Type B pancreatic cell (in vitro differentiated cells): Measurements from ENCODE around the gene OLFM4. TPM values are rescaled to one million over a fixed set of nuclear protein-coding genes. Genes with fewer than 3 reads are reported as not detected.

Experiments used
- DNase-seq: peaks from one replicate; pipeline ENCODE4 v3.0.0; 2021; ENCODE audit warnings: mixed read lengths; ENCODE audit not compliant: unreplicated experiment; ENCODE audit errors: extremely low spot score
- H3K27ac Mint-ChIP-seq: 2 replicates; pipeline ENCODE4 v1.8.0; 2021; ENCODE audit warnings: mild to moderate bottlenecking, mixed read lengths
- H3K27me3 Mint-ChIP-seq: 2 replicates; pipeline ENCODE4 v1.8.0; 2021; ENCODE audit warnings: mixed read lengths
- H3K36me3 Mint-ChIP-seq: 2 replicates; pipeline ENCODE4 v1.8.0; 2021; ENCODE audit warnings: mixed read lengths
- H3K4me1 Mint-ChIP-seq: one replicate; pipeline ENCODE4 v1.8.0; 2021; ENCODE audit warnings: mixed read lengths; ENCODE audit not compliant: unreplicated experiment
- H3K4me3 Mint-ChIP-seq: 2 replicates; pipeline ENCODE4 v1.8.0; 2021; ENCODE audit warnings: mild to moderate bottlenecking, mixed read lengths
- H3K9me3 Mint-ChIP-seq: 2 replicates; pipeline ENCODE4 v1.8.0; 2021; ENCODE audit warnings: mixed read lengths
- CTCF ChIP-seq: fragments of 200-600 bp; sonication (generic); conservative IDR thresholded peaks from 2 replicates; pipeline ENCODE4 v1.5.0; 2021; ENCODE audit warnings: antibody characterized with exemption, mild to moderate bottlenecking
- total RNA-seq: library from RNA; stranded (reverse); gene quantifications from 2 replicates; pipeline ENCODE4 v1.2.1, GENCODE V29; 2021; ENCODE audit warnings: low replicate concordance

The OLFM4 gene
- total RNA-seq, 1 donor from 2014 or later = 16.9 TPM

DNA sequence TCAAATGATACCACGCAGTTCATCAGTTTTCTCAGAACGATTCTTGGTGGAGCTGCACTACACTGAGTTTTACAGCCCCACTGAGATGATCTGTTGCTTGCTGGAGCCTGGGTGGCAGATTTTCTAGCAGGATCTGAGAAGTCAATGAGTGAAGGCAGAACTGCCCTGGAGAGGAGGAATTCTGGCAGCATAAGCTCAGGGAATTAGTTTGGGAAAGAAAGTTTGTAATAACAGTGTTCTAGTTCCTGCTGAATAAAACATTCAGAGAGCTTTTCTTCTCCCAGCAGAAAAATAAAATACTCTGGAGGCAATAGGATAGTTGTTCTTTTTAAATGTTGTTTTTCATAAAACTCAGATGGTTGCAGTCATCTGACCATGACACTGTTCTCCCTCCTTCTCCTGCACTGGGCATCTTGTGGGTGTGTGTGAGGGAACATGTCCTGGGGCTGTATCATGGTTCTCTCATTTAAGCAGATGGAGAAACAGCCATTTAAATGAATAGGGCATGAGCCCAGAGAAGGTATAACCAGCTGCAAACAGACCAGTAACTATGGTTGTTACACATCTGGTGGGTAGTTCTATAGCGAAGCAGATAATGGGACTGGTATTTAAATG is 29.6 kb downstream of the OLFM4 start:
- Mint-ChIP-seq H3K36me3 (no peaks in the 10 kb centered on the region), H3K4me1 (peaks cover 7% of the 10 kb centered on the region), H3K4me3 (no peak overlapping the region), H3K27me3 (peaks cover 25% of the 10 kb centered on the region), H3K9me3 (no peaks in the 10 kb centered on the region), H3K27ac (no peak overlapping the region)
- TF ChIP-seq CTCF = no peak
- DNase-seq = no peak

DNA sequence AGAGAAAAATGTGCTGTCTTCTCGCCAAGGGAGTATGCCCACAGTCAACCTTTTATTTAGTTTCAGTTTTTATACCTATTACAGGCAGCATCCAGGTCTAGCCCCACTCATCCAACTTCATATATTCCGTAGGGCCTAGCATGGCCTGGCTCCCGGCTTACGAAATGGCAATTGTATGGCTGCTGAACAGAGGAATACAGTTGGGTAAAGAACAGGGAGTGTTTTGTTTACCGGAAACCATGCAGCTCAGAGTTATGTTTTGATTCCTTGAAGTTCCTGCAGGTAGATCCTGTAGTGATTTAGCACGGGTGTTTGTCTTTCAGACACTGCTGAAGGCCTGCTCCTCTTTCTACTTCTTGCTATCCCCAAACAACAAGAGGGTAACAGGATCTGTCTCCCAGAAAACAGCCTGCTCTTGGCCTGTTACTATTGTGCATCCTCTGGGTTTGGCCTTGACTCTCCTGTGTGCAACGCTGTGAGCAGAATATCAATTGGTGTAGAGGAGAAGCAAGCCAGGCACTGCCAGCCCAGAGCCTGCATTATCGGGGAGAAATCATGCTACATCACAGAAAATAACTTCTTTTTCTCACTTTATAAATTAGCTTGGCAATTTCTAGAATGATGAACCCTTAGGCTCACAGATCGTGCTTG is 32.4 kb downstream of the OLFM4 start:
- DNase-seq = no peak
- H3K27me3 Mint-ChIP-seq = peaks cover 25% of the 10 kb centered on the region
- no peak overlapping the region for H3K4me3 Mint-ChIP-seq
- no peak for TF ChIP-seq CTCF
- peaks cover 13% of the 10 kb centered on the region for H3K4me1 Mint-ChIP-seq
- H3K36me3 Mint-ChIP-seq = no peaks in the 10 kb centered on the region
- H3K9me3 Mint-ChIP-seq = peaks cover 5% of the 10 kb centered on the region
- H3K27ac Mint-ChIP-seq = no peak overlapping the region

GRCh38 chr13:53064731-53065130 is 36.1 kb downstream of the OLFM4 start:
- no peak for TF ChIP-seq CTCF
- peaks cover 20% of the 10 kb centered on the region for H3K27me3 Mint-ChIP-seq
- H3K4me3 Mint-ChIP-seq = no peak overlapping the region
- H3K4me1 Mint-ChIP-seq = peaks cover 26% of the 10 kb centered on the region
- H3K36me3 Mint-ChIP-seq = no peaks in the 10 kb centered on the region
- H3K27ac Mint-ChIP-seq = no peak overlapping the region
- no peak for DNase-seq
- H3K9me3 Mint-ChIP-seq = peaks cover 5% of the 10 kb centered on the region

DNA sequence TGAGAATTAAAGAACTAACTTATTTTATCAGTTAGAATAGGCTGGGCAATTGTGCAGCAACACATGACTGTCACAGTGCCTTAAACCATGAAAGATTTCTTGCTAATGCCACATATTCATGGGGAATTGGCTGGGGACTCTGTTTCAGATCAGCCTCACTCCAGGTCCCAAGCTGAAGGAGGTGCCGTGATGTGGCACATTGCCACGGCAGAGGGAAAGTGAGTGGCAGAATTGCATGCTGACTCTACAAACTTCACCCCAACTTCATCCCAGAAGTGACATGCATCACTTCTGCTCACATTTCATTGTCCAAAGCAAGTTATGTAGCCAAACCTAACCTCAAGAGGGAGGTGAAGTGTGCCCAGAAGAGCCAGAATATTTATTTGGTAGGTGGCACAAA is 37.8 kb downstream of the OLFM4 start:
- H3K27ac Mint-ChIP-seq = no peak overlapping the region
- TF ChIP-seq CTCF = no peak
- no peaks in the 10 kb centered on the region for H3K36me3 Mint-ChIP-seq
- peaks cover 5% of the 10 kb centered on the region for H3K9me3 Mint-ChIP-seq
- H3K4me1 Mint-ChIP-seq = peaks cover 28% of the 10 kb centered on the region
- no peak overlapping the region for H3K4me3 Mint-ChIP-seq
- H3K27me3 Mint-ChIP-seq = peaks cover 21% of the 10 kb centered on the region
- no peak for DNase-seq

GRCh38 chr13:53068585-53069520 is 40.2 kb downstream of the OLFM4 start:
- peaks cover 5% of the 10 kb centered on the region for H3K9me3 Mint-ChIP-seq
- peaks cover 10% of the 10 kb centered on the region for H3K27me3 Mint-ChIP-seq
- DNase-seq = no peak
- H3K4me3 Mint-ChIP-seq = peak overlapping the region; percentile 5
- H3K27ac Mint-ChIP-seq = peak overlapping the region; percentile 35
- peak; percentile 51 for TF ChIP-seq CTCF
- no peaks in the 10 kb centered on the region for H3K36me3 Mint-ChIP-seq
- peaks cover 32% of the 10 kb centered on the region for H3K4me1 Mint-ChIP-seq
